ENCODE measurements around the gene DHX35.
A peak's percentile ranks its signal among the peaks of the same experiment; 100 is the strongest.

- no peak for TF ChIP-seq TCF7L2 (IDR thresholded peaks at IDR 0.05; ENCODE audit: low read depth, low read length)
- TF ChIP-seq POLR2AphosphoS5 (IDR thresholded peaks at IDR 0.05; ENCODE audit: low read depth, low read length) = no peak
- TF ChIP-seq, protein P1, sequence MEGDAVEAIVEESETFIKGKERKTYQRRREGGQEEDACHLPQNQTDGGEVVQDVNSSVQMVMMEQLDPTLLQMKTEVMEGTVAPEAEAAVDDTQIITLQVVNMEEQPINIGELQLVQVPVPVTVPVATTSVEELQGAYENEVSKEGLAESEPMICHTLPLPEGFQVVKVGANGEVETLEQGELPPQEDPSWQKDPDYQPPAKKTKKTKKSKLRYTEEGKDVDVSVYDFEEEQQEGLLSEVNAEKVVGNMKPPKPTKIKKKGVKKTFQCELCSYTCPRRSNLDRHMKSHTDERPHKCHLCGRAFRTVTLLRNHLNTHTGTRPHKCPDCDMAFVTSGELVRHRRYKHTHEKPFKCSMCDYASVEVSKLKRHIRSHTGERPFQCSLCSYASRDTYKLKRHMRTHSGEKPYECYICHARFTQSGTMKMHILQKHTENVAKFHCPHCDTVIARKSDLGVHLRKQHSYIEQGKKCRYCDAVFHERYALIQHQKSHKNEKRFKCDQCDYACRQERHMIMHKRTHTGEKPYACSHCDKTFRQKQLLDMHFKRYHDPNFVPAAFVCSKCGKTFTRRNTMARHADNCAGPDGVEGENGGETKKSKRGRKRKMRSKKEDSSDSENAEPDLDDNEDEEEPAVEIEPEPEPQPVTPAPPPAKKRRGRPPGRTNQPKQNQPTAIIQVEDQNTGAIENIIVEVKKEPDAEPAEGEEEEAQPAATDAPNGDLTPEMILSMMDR (IDR thresholded peaks at IDR 0.05) = peak; percentile 98
Observed at GRCh38 chr20:39048000-39048696, 86.0 kb downstream of the DHX35 start.

Data from Panc1 (cell line).